Activated CD8-positive, alpha-beta T cell treated with anti-CD3 and anti-CD28 coated beads for 36 hours (primary cell): ENCODE results near the gene NXNL1. TPM values are rescaled to one million over a fixed set of nuclear protein-coding genes. Genes with fewer than 3 reads are reported as not detected.

Experiments
- ATAC-seq: fragments of 200-7000 bp; cut with Tn5 transposase; one replicate; pipeline ENCODE4 v1.10.0; 2021; ENCODE audit warnings: mild to moderate bottlenecking, moderate library complexity
- CTCF ChIA-PET: fragments of 350-600 bp; sonication (Branson Sonifier 250); formaldehyde crosslinking; loops from one replicate; lab custom pipeline; 2021; ENCODE audit warnings: antibody characterized with exemption; lab: Charles Lee
- POLR2A ChIA-PET: fragments of 350-600 bp; sonication (Branson Sonifier 250); formaldehyde crosslinking; loops from one replicate; lab custom pipeline; 2021; ENCODE audit warnings: antibody characterized with exemption; lab: Charles Lee
- DNase-seq: peaks from one replicate; pipeline ENCODE4 v3.0.0-alpha.2; 2020
- H3K27ac Mint-ChIP-seq: one replicate; pipeline ENCODE4 v1.8.0; 2021; ENCODE audit warnings: mild to moderate bottlenecking, mixed read lengths
- H3K27me3 Mint-ChIP-seq: one replicate; pipeline ENCODE4 v1.8.0; 2021; ENCODE audit warnings: mixed read lengths
- H3K36me3 Mint-ChIP-seq: one replicate; pipeline ENCODE4 v1.8.0; 2021; ENCODE audit warnings: low read depth, mixed read lengths
- H3K4me1 Mint-ChIP-seq: one replicate; pipeline ENCODE4 v1.8.0; 2021; ENCODE audit warnings: low read depth, mixed read lengths
- H3K4me3 Mint-ChIP-seq: one replicate; pipeline ENCODE4 v1.8.0; 2021; ENCODE audit warnings: mild to moderate bottlenecking, moderate library complexity, mixed read lengths
- H3K9me3 Mint-ChIP-seq: one replicate; pipeline ENCODE4 v1.8.0; 2021; ENCODE audit warnings: mixed read lengths
- CTCF ChIP-seq: fragments of 200-600 bp; IDR thresholded peaks from one replicate; pipeline ENCODE4 v1.8.0; 2022; ENCODE audit warnings: antibody characterized with exemption, mild to moderate bottlenecking
- intact Hi-C: fragments of 100-400 bp; cut with micrococcal nuclease; formaldehyde crosslinking; loops from one replicate; pipeline ENCODE4 v1.10.0; 2022
- total RNA-seq, 2 experiments: library from RNA; stranded (reverse); gene quantifications; one replicate each; pipeline ENCODE4 v1.2.3, GENCODE V29; 2021

The NXNL1 gene
- total RNA-seq, 2 experiments from 2014 or later: not detected

- no peak overlapping the region for H3K27ac Mint-ChIP-seq
- ChIA-PET CTCF (interaction anchor here (1.2 kb wide), 1 partner anchor 17 kb away, joined by 3 read pairs; no protein-coding TSS in a partner anchor), POLR2A (interaction anchor here (1.9 kb wide), 1 partner anchor 18 kb away, joined by 6 read pairs; the partner anchor contains the start of gene BST2)
- H3K4me1 Mint-ChIP-seq: peaks cover 13% of the 10 kb centered on the region
- H3K4me3 Mint-ChIP-seq: no peak overlapping the region
- no peaks in the 10 kb centered on the region for H3K27me3 Mint-ChIP-seq
- ATAC-seq (no peak), DNase-seq (no peak)
- TF ChIP-seq CTCF: no peak
- H3K9me3 Mint-ChIP-seq: no peaks in the 10 kb centered on the region
- intact Hi-C loops: no loop called here
- peaks cover 10% of the 10 kb centered on the region for H3K36me3 Mint-ChIP-seq
Observed at GRCh38 chr19:17423429-17424208, 37.1 kb downstream of the NXNL1 start.

GRCh38 chr19:17421942-17422341 is 38.8 kb downstream of the NXNL1 start:
- no peak for TF ChIP-seq CTCF
- Mint-ChIP-seq H3K27ac (no peak overlapping the region), H3K27me3 (no peaks in the 10 kb centered on the region), H3K4me3 (no peak overlapping the region), H3K9me3 (no peaks in the 10 kb centered on the region), H3K36me3 (peaks cover 10% of the 10 kb centered on the region), H3K4me1 (peaks cover 13% of the 10 kb centered on the region)
- ChIA-PET POLR2A (interaction anchor here (1.9 kb wide), 1 partner anchor 16 kb away, joined by 6 read pairs; the partner anchor contains the start of gene BST2), CTCF (interaction anchor here (1.3 to 3.3 kb wide), 2 partner anchors 9 to 33 kb away, joined by 3 to 7 read pairs; no protein-coding TSS in a partner anchor)
- ATAC-seq (no peak), DNase-seq (no peak)
- intact Hi-C loops: no loop called here

- CTCF ChIA-PET: interaction anchor here (1.2 to 3.3 kb wide), 4 partner anchors 21 to 34 kb away, joined by 4 to 10 read pairs (median 6); no protein-coding TSS in a partner anchor
- POLR2A ChIA-PET: interaction anchor here (1.0 to 3.1 kb wide), 3 partner anchors 11 to 439 kb away, joined by 3 to 22 read pairs (median 3); partner anchors contain the start of genes BST2 and RPL18A
- intact Hi-C loops: no loop called here
Observed at GRCh38 chr19:17420475-17420924, 40.2 kb downstream of the NXNL1 start.

GRCh38 chr19:17419621-17420474 is 40.9 kb downstream of the NXNL1 start, which contains the start of gene MVB12A:
Gene MVB12A (plus strand): TSS chr19:17420047. CDS start chr19:17420136, 89 bp downstream.
- TF ChIP-seq CTCF: no peak

More at GRCh38 chr19:17420475-17420924, 40.2 kb downstream of the NXNL1 start:
- H3K27ac Mint-ChIP-seq: peak overlapping the region; percentile 77
- ATAC-seq (peak; percentile 26), DNase-seq (peak; percentile 53)
- peaks cover 10% of the 10 kb centered on the region for H3K36me3 Mint-ChIP-seq
- TF ChIP-seq CTCF: peak; percentile 27
- H3K4me3 Mint-ChIP-seq: peak overlapping the region; percentile 91
- H3K4me1 Mint-ChIP-seq: peaks cover 13% of the 10 kb centered on the region
- H3K9me3 Mint-ChIP-seq: no peaks in the 10 kb centered on the region
- no peaks in the 10 kb centered on the region for H3K27me3 Mint-ChIP-seq

More at GRCh38 chr19:17419621-17420474, 40.9 kb downstream of the NXNL1 start, which contains the start of gene MVB12A:
- peak within 1 kb of the TSS; percentile 90 for H3K27ac Mint-ChIP-seq
- CTCF ChIA-PET: interaction anchor here (0.7 to 3.3 kb wide), 15 partner anchors 8 to 127 kb away, joined by 3 to 10 read pairs (median 4); partner anchors contain the start of gene BST2
- peak within 1 kb of the TSS; percentile 91 for H3K4me3 Mint-ChIP-seq
- H3K4me1 Mint-ChIP-seq: peaks cover 13% of the 10 kb centered on the region
- peak; percentile 97 for DNase-seq
- POLR2A ChIA-PET: interaction anchor here (0.6 to 3.1 kb wide), 9 partner anchors 11 to 440 kb away, joined by 3 to 22 read pairs (median 3); partner anchors contain the start of genes BST2, GTPBP3, PGLS and RPL18A
- no peaks in the 10 kb centered on the region for H3K27me3 Mint-ChIP-seq
- H3K9me3 Mint-ChIP-seq: no peaks in the 10 kb centered on the region
- intact Hi-C loops: no loop called here
- ATAC-seq: peak; percentile 97
- H3K36me3 Mint-ChIP-seq: peaks cover 10% of the 10 kb centered on the region
